Measurements from ENCODE around the gene TFCP2L1.

TFCP2L1 gene

DNA sequence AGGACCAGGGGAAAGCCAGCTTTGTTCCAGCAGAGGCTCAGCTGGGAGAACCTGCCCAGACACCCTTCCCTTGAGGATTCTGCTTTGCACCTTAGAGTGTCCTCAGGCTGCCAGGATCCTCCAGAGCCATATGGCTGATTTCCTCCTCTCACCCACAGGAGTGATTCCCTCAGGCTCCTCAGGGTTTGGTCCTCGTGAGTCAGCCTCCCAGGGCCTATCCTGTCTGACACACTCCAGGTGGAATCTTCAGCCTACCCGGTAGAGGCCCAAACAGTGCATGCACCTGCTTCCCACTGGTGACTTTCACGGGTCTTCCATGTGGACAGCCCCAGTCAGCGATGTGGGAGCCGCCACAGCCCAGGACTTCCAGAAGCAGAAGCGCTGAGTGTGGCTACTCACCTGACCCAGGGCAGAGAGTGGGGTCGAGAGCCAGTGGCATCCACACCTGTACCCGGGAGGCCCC, 73.3 kb downstream of the TFCP2L1 start:
- H3K27ac ChIP-seq = no peak overlapping the region
- TF ChIP-seq, protein P1, sequence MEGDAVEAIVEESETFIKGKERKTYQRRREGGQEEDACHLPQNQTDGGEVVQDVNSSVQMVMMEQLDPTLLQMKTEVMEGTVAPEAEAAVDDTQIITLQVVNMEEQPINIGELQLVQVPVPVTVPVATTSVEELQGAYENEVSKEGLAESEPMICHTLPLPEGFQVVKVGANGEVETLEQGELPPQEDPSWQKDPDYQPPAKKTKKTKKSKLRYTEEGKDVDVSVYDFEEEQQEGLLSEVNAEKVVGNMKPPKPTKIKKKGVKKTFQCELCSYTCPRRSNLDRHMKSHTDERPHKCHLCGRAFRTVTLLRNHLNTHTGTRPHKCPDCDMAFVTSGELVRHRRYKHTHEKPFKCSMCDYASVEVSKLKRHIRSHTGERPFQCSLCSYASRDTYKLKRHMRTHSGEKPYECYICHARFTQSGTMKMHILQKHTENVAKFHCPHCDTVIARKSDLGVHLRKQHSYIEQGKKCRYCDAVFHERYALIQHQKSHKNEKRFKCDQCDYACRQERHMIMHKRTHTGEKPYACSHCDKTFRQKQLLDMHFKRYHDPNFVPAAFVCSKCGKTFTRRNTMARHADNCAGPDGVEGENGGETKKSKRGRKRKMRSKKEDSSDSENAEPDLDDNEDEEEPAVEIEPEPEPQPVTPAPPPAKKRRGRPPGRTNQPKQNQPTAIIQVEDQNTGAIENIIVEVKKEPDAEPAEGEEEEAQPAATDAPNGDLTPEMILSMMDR (conservative IDR thresholded peaks at IDR 0.05) = no peak
- no peak for TF ChIP-seq ZFX (IDR thresholded peaks at IDR 0.05)

DNA sequence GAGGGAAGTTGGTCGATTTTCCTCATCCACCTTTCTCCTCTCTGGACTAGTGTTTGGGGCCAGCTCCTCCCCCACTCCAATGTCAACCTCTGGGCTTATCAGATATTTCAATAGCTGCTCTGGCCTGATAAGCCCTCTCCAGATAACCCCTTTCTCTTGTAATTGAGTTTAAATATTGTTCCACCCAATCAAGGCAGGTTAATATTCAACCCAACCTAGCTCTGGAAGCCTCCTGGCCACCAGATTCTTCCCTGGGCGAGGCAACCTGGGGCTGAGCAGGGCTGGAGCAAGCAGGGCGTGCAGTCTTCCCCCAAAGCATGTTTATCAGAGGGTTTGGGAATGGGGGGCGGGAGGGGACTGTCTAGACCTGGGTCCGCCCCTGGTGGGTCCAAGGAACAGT, 73.8 kb downstream of the TFCP2L1 start:
- H3K27ac ChIP-seq = no peak overlapping the region
- TF ChIP-seq ZFX (IDR thresholded peaks at IDR 0.05) = no peak
- TF ChIP-seq, protein P1 (conservative IDR thresholded peaks at IDR 0.05) = no peak

DNA sequence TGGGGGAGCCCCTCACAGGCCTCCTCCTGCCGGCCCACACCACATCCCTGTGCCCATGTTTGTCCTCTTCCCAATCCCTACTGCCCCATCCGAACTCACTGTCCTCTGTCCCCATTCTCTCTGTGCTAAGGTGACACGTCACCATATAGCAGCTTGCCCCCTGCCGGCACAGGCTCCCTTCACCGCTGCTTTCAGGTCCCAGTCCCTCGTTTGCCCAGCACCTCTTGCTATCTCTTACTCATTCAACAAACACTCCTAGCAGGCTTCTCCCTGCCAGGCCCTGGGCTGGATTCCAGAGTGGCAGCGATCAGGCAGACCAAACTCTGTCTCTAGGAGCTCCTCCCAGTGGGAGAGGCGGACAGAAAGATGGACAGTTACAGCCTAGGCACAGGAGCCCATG, 74.3 kb downstream of the TFCP2L1 start:
- no peak for TF ChIP-seq ZFX (IDR thresholded peaks at IDR 0.05)
- TF ChIP-seq, protein P1 (conservative IDR thresholded peaks at IDR 0.05) = no peak
- H3K27ac ChIP-seq = no peak overlapping the region

DNA sequence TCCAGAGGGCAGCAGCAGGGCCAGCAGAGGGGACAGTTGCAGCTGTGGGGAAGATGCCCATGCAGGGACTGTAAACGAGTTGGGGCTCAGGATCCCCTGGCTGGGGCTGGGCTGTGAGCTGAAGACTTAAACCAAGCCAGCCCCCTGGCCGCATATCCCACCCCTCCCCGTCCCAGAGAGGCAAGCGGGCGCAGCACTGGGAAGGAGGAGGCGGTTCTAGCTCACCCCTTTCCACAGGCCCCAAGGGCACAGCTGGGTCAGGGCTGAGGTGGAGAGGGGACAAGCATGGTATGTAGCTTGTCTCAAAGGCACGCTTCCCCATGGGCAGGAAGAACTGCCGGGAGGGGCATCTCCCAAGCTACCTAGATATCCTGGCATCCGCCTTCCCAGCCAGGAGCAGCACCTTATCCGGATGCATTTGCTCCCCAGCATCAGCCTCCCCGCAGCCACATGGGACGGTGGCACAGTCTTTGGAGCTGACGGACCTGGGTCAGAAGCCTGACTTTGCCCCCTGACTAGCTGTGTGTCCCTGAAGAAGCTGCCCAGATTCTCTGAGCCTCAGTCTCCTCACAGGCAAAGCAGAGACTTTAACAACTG, 75.9 kb downstream of the TFCP2L1 start:
- no peak for TF ChIP-seq ZFX (IDR thresholded peaks at IDR 0.05)
- TF ChIP-seq, protein P1 (conservative IDR thresholded peaks at IDR 0.05) = no peak
- H3K27ac ChIP-seq = no peak overlapping the region

DNA sequence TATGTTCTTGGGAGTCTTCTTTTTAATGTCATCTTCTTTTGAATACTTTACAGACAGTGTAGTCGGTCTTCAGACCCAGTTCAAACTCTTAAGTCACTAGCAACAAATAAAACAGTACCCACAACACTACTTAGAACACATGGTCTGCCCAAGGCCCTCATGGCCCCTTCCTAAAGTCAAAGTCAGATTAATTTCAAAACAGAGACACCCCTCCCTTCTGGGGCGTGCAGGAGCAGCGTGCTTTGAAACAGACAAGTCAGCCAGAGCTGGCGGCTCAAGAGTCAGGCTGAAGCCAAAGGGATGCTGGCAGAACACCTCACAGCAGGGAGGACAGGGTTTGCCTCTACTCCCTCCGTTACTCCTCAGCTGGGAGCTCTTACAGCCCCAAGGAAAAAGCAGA, 77.5 kb downstream of the TFCP2L1 start:
- H3K27ac ChIP-seq = no peak overlapping the region
- no peak for TF ChIP-seq ZFX (IDR thresholded peaks at IDR 0.05)

DNA sequence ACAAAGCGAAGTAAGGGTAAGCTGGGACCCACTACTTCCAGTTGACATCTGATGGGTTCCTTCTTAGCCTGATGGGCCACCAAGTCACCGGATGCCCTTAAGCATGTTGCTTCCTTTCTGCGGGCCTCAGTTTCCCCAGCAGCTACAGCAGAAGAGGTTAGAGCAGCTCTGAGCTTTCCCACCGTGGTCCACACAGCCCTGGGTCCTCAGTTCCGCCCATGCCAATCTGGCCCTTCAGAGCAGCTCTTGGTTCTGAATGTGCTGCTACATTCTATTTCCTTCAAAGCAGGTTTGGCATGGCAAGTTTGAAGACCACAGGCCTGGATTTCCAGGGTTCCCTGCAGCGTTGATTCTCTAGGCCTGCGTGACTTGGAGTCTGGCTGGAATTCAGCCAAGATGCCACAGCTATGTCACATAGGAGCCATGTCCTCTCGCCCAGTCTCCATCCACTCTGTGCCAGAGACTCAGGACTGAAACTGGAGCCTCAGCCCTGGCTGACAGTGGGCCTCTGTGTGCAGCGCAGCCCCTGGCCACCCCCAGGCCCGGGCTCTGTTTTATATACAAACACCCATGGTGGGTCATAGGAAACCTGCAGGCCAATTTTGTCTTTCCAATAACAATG, 79.6 kb downstream of the TFCP2L1 start:
- TF ChIP-seq, protein P1 (conservative IDR thresholded peaks at IDR 0.05) = no peak
- TF ChIP-seq ZFX (IDR thresholded peaks at IDR 0.05) = no peak
- no peak overlapping the region for H3K27ac ChIP-seq

DNA sequence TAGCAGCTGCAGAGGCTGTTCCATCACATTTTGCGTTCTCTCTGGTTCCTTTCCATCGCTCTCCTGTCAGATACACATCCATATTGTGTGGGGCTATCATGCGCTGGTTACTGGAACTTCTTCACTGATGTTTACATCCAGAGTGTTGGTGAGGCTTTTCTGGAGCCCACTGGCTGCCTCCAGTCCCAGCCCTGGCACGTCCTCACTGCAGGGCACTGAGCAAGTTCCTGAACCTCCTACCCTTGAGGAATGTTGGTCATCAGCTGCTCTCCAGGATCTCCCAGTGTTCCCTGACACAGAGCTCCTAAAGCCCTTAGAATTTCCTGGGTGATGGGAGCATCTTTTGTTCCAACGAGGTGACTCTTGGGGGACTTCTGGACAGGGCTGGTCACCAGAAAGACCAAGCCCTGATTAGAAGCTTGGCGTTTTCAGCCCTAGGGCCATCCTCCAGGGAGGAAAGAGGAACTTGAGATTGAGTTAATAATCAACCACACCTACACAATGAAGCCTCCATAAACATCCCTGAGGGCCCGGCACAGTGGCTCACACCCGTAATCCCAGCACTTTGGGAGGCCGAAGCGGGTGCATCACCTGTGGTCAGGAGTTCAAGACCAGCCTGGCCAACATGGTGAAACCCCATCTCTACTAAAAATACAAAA, 81.3 kb downstream of the TFCP2L1 start:
- no peak for TF ChIP-seq ZFX (IDR thresholded peaks at IDR 0.05)
- TF ChIP-seq, protein P1 (conservative IDR thresholded peaks at IDR 0.05) = no peak

More for the DNA sequence above, 81.3 kb downstream of the TFCP2L1 start:
- H3K27ac ChIP-seq = no peak overlapping the region

All from C4-2B (cell line).